Activated T-cell treated with anti-CD3 and anti-CD28 coated beads for 24 hours (primary cell): ENCODE data around the gene KRT86.
A peak's percentile ranks its signal among the peaks of the same experiment; 100 is the strongest.
"Not testable (repeated sequence)": the region's sequence is repeated elsewhere in the genome, so short reads cannot be mapped to it uniquely, and the experiment has no call there.

Experiments
- DNase-seq: peaks from one replicate; pipeline ENCODE4 v3.0.0-alpha.2; 2020; ENCODE audit warnings: low read depth

The KRT86 gene

GRCh38 chr12:52291267-52291935, 17.0 kb downstream of the KRT86 start, which contains the start of gene KRT81:
Gene KRT81 (minus strand): TSS chr12:52291534. CDS start chr12:52291465, 69 bp downstream.
- DNase-seq = no peak

GRCh38 chr12:52293926-52294325, 19.5 kb downstream of the KRT86 start:
- DNase-seq = no peak

- no peak for DNase-seq
These were observed 20.4 kb downstream of the KRT86 start for GRCh38 chr12:52294803-52295202.

- DNase-seq = no peak
These were observed 21.2 kb downstream of the KRT86 start for GRCh38 chr12:52295663-52296062.

GRCh38 chr12:52296572-52297215, 22.2 kb downstream of the KRT86 start:
- DNase-seq = no peak

- DNase-seq = no peak
These were observed 24.3 kb downstream of the KRT86 start for GRCh38 chr12:52298677-52299190.

GRCh38 chr12:52300796-52301691, 26.6 kb downstream of the KRT86 start:
- DNase-seq = no peak

- not testable (repeated sequence) for DNase-seq
These were observed 27.3 kb downstream of the KRT86 start for GRCh38 chr12:52301721-52302120.

- DNase-seq = not testable (repeated sequence)
These were observed 27.9 kb downstream of the KRT86 start for GRCh38 chr12:52302242-52302914.

GRCh38 chr12:52304941-52305411, 30.5 kb downstream of the KRT86 start:
- DNase-seq = not testable (repeated sequence)

- no peak for DNase-seq
These were observed 31.7 kb downstream of the KRT86 start for GRCh38 chr12:52305921-52306705.

- no peak for DNase-seq
These were observed 32.3 kb downstream of the KRT86 start for GRCh38 chr12:52306731-52307130.

- peak; percentile 14 for DNase-seq
These were observed 33.7 kb downstream of the KRT86 start for GRCh38 chr12:52307836-52308805.

GRCh38 chr12:52308806-52309425, 34.5 kb downstream of the KRT86 start:
- DNase-seq = no peak

- DNase-seq = no peak
These were observed 36.3 kb downstream of the KRT86 start for GRCh38 chr12:52310622-52311284.

- DNase-seq = no peak
These were observed 36.8 kb downstream of the KRT86 start for GRCh38 chr12:52311285-52311648.

- DNase-seq = no peak
These were observed 37.6 kb downstream of the KRT86 start for GRCh38 chr12:52312086-52312485.

- DNase-seq = no peak
These were observed 39.0 kb downstream of the KRT86 start for GRCh38 chr12:52313461-52313860.

- DNase-seq = no peak
These were observed 39.5 kb downstream of the KRT86 start for GRCh38 chr12:52313926-52314325.
